HepG2 (cell line): Measurements from ENCODE around the gene MGMT. TPM values are rescaled to one million over a fixed set of nuclear protein-coding genes. Genes with fewer than 3 reads are reported as not detected.

Experiments used
- ATAC-seq: fragments of 200-7000 bp; cut with Tn5 transposase; 3 replicates; pipeline ENCODE4 v1.9.1; 2020; ENCODE audit warnings: mild to moderate bottlenecking, moderate library complexity
- BruUV-seq: library from RNA; stranded (reverse); fragments of 400-500 nt; replicated peaks from 2 replicates; lab custom pipeline; 2021; lab: Mats Ljungman, UMichigan
- CTCF ChIA-PET: fragments of 300-600 bp; formaldehyde crosslinking; extraction: SDS; loops from one replicate; lab custom pipeline; 2021; ENCODE audit warnings: low total read pairs, inconsistent platforms, low intra/inter-chr PET ratio; lab: Yijun Ruan, JAX
- POLR2A ChIA-PET: fragments of 350-600 bp; sonication (Branson Sonifier 250); formaldehyde crosslinking; loops from one replicate; lab custom pipeline; 2020; ENCODE audit warnings: antibody characterized with exemption, inconsistent platforms; lab: Yijun Ruan, JAX
- DNase-seq: peaks from one replicate; pipeline ENCODE4 v3.0.0-alpha.2; 2015; ENCODE audit warnings: low spot score
- FAIRE-seq: peaks from 3 replicates; lab custom pipeline; 2011; peaks lifted over from hg19 to GRCh38; lab: Jason Lieb, UNC
- H2AFZ ChIP-seq: one replicate; pipeline ENCODE4 v1.6.1; 2011; ENCODE audit warnings: low read length, inconsistent platforms
- H3K27ac ChIP-seq: fragments of 300-600 bp; 3 replicates; pipeline ENCODE4 v1.8.0; 2011; ENCODE audit warnings: mixed run types, mild to moderate bottlenecking, mixed read lengths, low read length, inconsistent platforms; ENCODE audit not compliant: insufficient read depth; ENCODE audit errors: extremely low read length
- H3K27me3 ChIP-seq, 2 experiments: fragments of 200-600 bp in 1 of 2; 2 replicates in 1 of 2; 3 replicates in 1 of 2; pipeline versions ENCODE4 v1.6.0 to v1.8.0; 2011; ENCODE audit warnings: low read length in 2 of 2, mild to moderate bottlenecking in 2 of 2, moderate library complexity in 2 of 2, inconsistent platforms in 1 of 2; ENCODE audit not compliant: insufficient read depth in 2 of 2, control insufficient read depth in 1 of 2
- H3K36me3 ChIP-seq, 2 experiments: fragments of 200-600 bp in 1 of 2; replicated peaks in 1 of 2; 2 replicates in 1 of 2; 3 replicates in 1 of 2; pipeline versions ENCODE4 v1.5.1 to v1.8.0; 2011; ENCODE audit warnings: low read length in 2 of 2, inconsistent platforms in 1 of 2; ENCODE audit not compliant: insufficient read depth in 2 of 2, control insufficient read depth in 1 of 2
- H3K4me1 ChIP-seq: 2 replicates; pipeline ENCODE4 v1.5.1; 2012; ENCODE audit warnings: low read length, inconsistent platforms; ENCODE audit not compliant: insufficient read depth
- H3K4me2 ChIP-seq: 2 replicates; pipeline ENCODE4 v1.6.0; 2011; ENCODE audit warnings: low read depth, low read length, inconsistent platforms
- H3K4me3 ChIP-seq, 3 experiments: fragments of 200-600 bp in 1 of 3; sonication (generic), shearing (Covaris generic) in 1 of 3; replicated peaks in 1 of 3; 2 replicates each; pipeline ENCODE4 v1.5.1; 2011 to 2016; ENCODE audit warnings: low read length in 3 of 3, inconsistent platforms in 2 of 3, low read depth in 2 of 3, mild to moderate bottlenecking in 2 of 3, control low read depth in 1 of 3, mixed read lengths in 1 of 3; ENCODE audit not compliant: insufficient read depth in 1 of 3
- H3K79me2 ChIP-seq: one replicate; pipeline ENCODE4 v1.6.1; 2011; ENCODE audit warnings: low read length, inconsistent platforms; ENCODE audit not compliant: insufficient read depth
- H3K9ac ChIP-seq: 2 replicates; pipeline ENCODE4 v1.6.0; 2011; ENCODE audit warnings: mild to moderate bottlenecking, low read depth, low read length, inconsistent platforms; ENCODE audit not compliant: insufficient read depth
- H3K9me3 ChIP-seq: 2 replicates; pipeline ENCODE4 v1.5.1; 2012; ENCODE audit warnings: mild to moderate bottlenecking, low read length
- H4K20me1 ChIP-seq: 2 replicates; pipeline ENCODE4 v1.6.0; 2011; ENCODE audit warnings: inconsistent platforms, mild to moderate bottlenecking, low read length, moderate library complexity; ENCODE audit not compliant: insufficient read depth
- CTCF ChIP-seq: sonication (generic); formaldehyde crosslinking; IDR thresholded peaks from 2 replicates; pipeline ENCODE4 v1.5.0; 2020; ENCODE audit warnings: mild to moderate bottlenecking, missing genetic modification reagents, moderate library complexity
- MTA3 ChIP-seq: sonication (generic); formaldehyde crosslinking; IDR thresholded peaks from 2 replicates; pipeline ENCODE4 v1.4.0; 2020; ENCODE audit warnings: missing genetic modification reagents
- SP5 ChIP-seq: IDR thresholded peaks from 2 replicates; pipeline ENCODE4 v1.6.1; 2016; ENCODE audit warnings: low read depth, borderline replicate concordance
- ZNF605 ChIP-seq: sonication (generic); formaldehyde crosslinking; IDR thresholded peaks from 2 replicates; pipeline ENCODE4 v1.8.0; 2022; ENCODE audit warnings: mild to moderate bottlenecking, missing genetic modification reagents
- WGBS: methylation state at CpG from one replicate; pipeline ENCODE4 v1.1.6; 2017; ENCODE audit warnings: low lambda C conversion rate; 5-methylcytosine and 5-hydroxymethylcytosine counted together
- in situ Hi-C: cut with HindIII; loops from 2 replicates; pipeline ENCODE4 v1.10.0; 2017; ENCODE audit warnings: low pct_unique_long_range_greater_than_20kb; ENCODE audit not compliant: extremely low pct_ligation_motif_present
- intact Hi-C: fragments of 100-400 bp; cut with micrococcal nuclease; formaldehyde crosslinking; loops from one replicate; pipeline ENCODE4 v1.10.0; 2022; ENCODE audit not compliant: unreplicated experiment
- polyA plus RNA-seq, 8 experiments: library from polyadenylated mRNA; depleted of rRNA in 3 of 8; stranded (reverse) in 7 of 8; unstranded in 1 of 8; fragments of >200 nt; fragmentation: Illumina TruSeq in 4 of 8; extraction: Trizol in 4 of 8; gene quantifications; 2 replicates each; pipeline versions ENCODE4 v1.2.1 to v1.2.3, GENCODE V29; 2011 to 2016; ENCODE audit warnings: low read depth in 4 of 8, missing spikeins in 1 of 8, mixed read lengths in 1 of 8; ENCODE audit not compliant: insufficient read depth in 1 of 8
- total RNA-seq, 5 experiments: library from RNA; depleted of rRNA; stranded (reverse); fragments of >200 nt; fragmentation: Illumina TruSeq; extraction: Trizol; gene quantifications; 2 replicates each; pipeline ENCODE4 v1.2.3, GENCODE V29; 2016; ENCODE audit warnings: low read depth in 1 of 5
- TF ChIP-seq, protein P1 (sequence below): sonication (generic); formaldehyde crosslinking; IDR thresholded peaks from 2 replicates; pipeline ENCODE4 v1.5.1; 2020; ENCODE audit warnings: missing genetic modification reagents, mild to moderate bottlenecking, borderline replicate concordance
- TF ChIP-seq, protein P2 (sequence below): fragments of 450-650 bp; IDR thresholded peaks from 2 replicates; pipeline ENCODE4 v1.6.1; 2016
- TF ChIP-seq, protein P3 (sequence below): sonication (generic); formaldehyde crosslinking; IDR thresholded peaks from 2 replicates; pipeline ENCODE4 v1.4.0; 2020; ENCODE audit warnings: missing genetic modification reagents
- TF ChIP-seq, protein P4 (sequence below), 2 experiments: fragments of 450-650 bp in 1 of 2; sonication (generic) in 1 of 2; formaldehyde crosslinking; IDR thresholded peaks; 2 replicates each; pipeline versions ENCODE4 v1.5.0 to v1.8.0; 2020 to 2022; ENCODE audit warnings: mild to moderate bottlenecking in 1 of 2, missing genetic modification reagents in 1 of 2

MGMT gene
- total and polyA plus RNA-seq, 2 of the 13 experiments (the other 11 are each of a cell fraction or from before 2014, with no cell fraction given), result 12.0 to 19.5 TPM

DNA sequence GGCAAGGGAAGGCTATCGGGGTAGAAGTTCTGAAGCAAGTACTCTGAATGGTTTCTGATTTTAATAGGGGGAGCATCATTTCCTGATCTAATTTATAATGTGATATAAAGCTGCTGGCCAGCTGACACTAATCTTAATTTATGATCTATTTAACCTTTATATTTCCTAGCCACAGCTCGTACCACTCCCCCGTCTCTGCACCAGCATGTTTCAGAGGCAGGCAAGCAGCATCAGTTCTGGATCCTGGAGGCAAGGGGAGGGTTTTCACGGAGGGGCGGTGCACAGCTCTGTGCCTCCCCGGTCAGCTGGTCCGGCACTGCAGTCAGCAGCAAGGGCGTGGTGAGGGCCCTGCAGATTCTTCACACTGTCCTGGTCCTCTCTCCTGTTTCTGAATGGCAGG is 30.0 kb downstream of the MGMT start (continued):
- TF ChIP-seq, protein P1, sequence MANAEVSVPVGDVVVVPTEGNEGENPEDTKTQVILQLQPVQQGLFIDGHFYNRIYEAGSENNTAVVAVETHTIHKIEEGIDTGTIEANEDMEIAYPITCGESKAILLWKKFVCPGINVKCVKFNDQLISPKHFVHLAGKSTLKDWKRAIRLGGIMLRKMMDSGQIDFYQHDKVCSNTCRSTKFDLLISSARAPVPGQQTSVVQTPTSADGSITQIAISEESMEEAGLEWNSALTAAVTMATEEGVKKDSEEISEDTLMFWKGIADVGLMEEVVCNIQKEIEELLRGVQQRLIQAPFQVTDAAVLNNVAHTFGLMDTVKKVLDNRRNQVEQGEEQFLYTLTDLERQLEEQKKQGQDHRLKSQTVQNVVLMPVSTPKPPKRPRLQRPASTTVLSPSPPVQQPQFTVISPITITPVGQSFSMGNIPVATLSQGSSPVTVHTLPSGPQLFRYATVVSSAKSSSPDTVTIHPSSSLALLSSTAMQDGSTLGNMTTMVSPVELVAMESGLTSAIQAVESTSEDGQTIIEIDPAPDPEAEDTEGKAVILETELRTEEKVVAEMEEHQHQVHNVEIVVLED, result no peak
- TF ChIP-seq MTA3 (CRISPR knock-in tag), result no peak
- TF ChIP-seq, protein P2, sequence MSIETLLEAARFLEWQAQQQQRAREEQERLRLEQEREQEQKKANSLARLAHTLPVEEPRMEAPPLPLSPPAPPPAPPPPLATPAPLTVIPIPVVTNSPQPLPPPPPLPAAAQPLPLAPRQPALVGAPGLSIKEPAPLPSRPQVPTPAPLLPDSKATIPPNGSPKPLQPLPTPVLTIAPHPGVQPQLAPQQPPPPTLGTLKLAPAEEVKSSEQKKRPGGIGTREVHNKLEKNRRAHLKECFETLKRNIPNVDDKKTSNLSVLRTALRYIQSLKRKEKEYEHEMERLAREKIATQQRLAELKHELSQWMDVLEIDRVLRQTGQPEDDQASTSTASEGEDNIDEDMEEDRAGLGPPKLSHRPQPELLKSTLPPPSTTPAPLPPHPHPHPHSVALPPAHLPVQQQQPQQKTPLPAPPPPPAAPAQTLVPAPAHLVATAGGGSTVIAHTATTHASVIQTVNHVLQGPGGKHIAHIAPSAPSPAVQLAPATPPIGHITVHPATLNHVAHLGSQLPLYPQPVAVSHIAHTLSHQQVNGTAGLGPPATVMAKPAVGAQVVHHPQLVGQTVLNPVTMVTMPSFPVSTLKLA, result no peak
- no peak for TF ChIP-seq SP5
- TF ChIP-seq, protein P3, sequence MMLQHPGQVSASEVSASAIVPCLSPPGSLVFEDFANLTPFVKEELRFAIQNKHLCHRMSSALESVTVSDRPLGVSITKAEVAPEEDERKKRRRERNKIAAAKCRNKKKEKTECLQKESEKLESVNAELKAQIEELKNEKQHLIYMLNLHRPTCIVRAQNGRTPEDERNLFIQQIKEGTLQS, result no peak

DNA sequence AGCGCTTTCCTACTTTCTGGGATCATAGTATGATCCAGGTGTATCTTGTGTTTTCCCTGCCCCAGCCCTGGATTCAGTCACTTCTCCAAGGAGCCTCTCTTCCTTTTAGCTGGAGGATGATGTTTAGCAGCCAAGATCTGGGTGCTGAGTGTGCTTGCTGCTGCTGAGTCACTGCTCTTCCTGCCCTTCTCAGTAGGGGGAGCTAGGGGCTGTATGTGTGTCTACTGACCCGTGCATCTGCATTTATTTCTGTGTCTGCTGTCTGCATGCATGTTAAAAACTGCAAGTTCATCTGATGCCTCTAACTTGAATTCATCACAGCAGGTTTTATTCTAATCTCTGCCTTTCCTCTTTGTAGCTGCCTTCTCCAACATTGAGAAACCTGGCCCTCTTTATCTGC is 31.6 kb downstream of the MGMT start:
- no peak for ATAC-seq

More for the DNA sequence above, 31.6 kb downstream of the MGMT start:
- H3K9me3 ChIP-seq, result peaks cover 13% of the 10 kb centered on the region; the same call in 1 of the 2 replicates
- DNase-seq, result no peak
- no peak overlapping the region for H2AFZ ChIP-seq
- WGBS, result 64% methylated on average over 2 of the region's 2 CpGs
- intact Hi-C loops (no loop called here), in situ Hi-C loops (no loop called here)
- no peak overlapping the region for H3K9ac ChIP-seq
- no peaks in the 10 kb centered on the region for H3K27me3 ChIP-seq
- no TSS peak for BruUV-seq
- H3K4me2 ChIP-seq, result no peak overlapping the region
- ChIA-PET CTCF (no interaction called here), POLR2A (no interaction called here)
- TF ChIP-seq, protein P4, sequence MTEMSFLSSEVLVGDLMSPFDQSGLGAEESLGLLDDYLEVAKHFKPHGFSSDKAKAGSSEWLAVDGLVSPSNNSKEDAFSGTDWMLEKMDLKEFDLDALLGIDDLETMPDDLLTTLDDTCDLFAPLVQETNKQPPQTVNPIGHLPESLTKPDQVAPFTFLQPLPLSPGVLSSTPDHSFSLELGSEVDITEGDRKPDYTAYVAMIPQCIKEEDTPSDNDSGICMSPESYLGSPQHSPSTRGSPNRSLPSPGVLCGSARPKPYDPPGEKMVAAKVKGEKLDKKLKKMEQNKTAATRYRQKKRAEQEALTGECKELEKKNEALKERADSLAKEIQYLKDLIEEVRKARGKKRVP (CRISPR knock-in tag; IDR thresholded peaks at IDR 0.05), result no peak
- TF ChIP-seq CTCF (peak; percentile 28), ZNF605 (peak; percentile 97; the same call in 1 of the 2 replicates)
- no peak for FAIRE-seq
- no peak overlapping the region for H3K4me3 ChIP-seq
- H3K36me3 ChIP-seq, result no peaks in the 10 kb centered on the region
- H4K20me1 ChIP-seq, result no peaks in the 10 kb centered on the region
- peaks cover 13% of the 10 kb centered on the region for H3K79me2 ChIP-seq
- H3K27ac ChIP-seq, result no peak overlapping the region
- H3K4me1 ChIP-seq, result peaks cover 29% of the 10 kb centered on the region
